Neuronal stem cell (in vitro differentiated cells): ENCODE measurements around the gene ARHGEF28.

Experiments used
- DNase-seq: peaks from one replicate; pipeline ENCODE4 v3.0.0-alpha.2; 2013; ENCODE audit warnings: low spot score
- H2AFZ ChIP-seq: one replicate; pipeline ENCODE4 v1.6.1; 2013; ENCODE audit warnings: mild to moderate bottlenecking, low read length, inconsistent platforms
- H2AK5ac ChIP-seq: 2 replicates; pipeline ENCODE4 v1.6.1; 2013; ENCODE audit warnings: low read depth, mild to moderate bottlenecking, inconsistent platforms, low read length, moderate library complexity, mixed read lengths
- H2BK120ac ChIP-seq: 2 replicates; pipeline ENCODE4 v1.6.1; 2013; ENCODE audit warnings: low read depth, mild to moderate bottlenecking, inconsistent platforms, low read length, moderate library complexity, mixed read lengths
- H2BK12ac ChIP-seq: one replicate; pipeline ENCODE4 v1.6.1; 2013; ENCODE audit warnings: low read length, inconsistent platforms
- H2BK15ac ChIP-seq: 2 replicates; pipeline ENCODE4 v1.6.1; 2013; ENCODE audit warnings: mild to moderate bottlenecking, low read length, inconsistent platforms, mixed read lengths
- H2BK5ac ChIP-seq: one replicate; pipeline ENCODE4 v1.6.1; 2013; ENCODE audit warnings: inconsistent platforms, mild to moderate bottlenecking, low read length, moderate library complexity
- H3K14ac ChIP-seq: one replicate; pipeline ENCODE4 v1.6.1; 2013; ENCODE audit warnings: low read length, inconsistent platforms
- H3K18ac ChIP-seq: 2 replicates; pipeline ENCODE4 v1.6.1; 2013; ENCODE audit warnings: low read length, inconsistent platforms
- H3K23ac ChIP-seq: 2 replicates; pipeline ENCODE4 v1.6.1; 2013; ENCODE audit warnings: low read depth, mild to moderate bottlenecking, mixed read lengths, low read length, inconsistent platforms; ENCODE audit not compliant: poor library complexity
- H3K27ac ChIP-seq: replicated peaks from 3 replicates; pipeline ENCODE4 v1.5.1; 2013; ENCODE audit warnings: low read length, inconsistent platforms
- H3K27me3 ChIP-seq, 3 experiments: 2 replicates each; pipeline ENCODE4 v1.6.1; 2013; ENCODE audit warnings: low read length in 3 of 3, mild to moderate bottlenecking in 2 of 3, inconsistent platforms in 1 of 3, low read depth in 1 of 3, mixed read lengths in 1 of 3, moderate library complexity in 1 of 3; ENCODE audit not compliant: control insufficient read depth in 3 of 3, insufficient read depth in 3 of 3
- H3K36me3 ChIP-seq, 2 donors: replicated peaks in 1 of 2; 2 replicates each; pipeline ENCODE4 v1.6.1; 2013; ENCODE audit warnings: low read length in 2 of 2; ENCODE audit not compliant: control insufficient read depth in 2 of 2, insufficient read depth in 2 of 2
- H3K4ac ChIP-seq: 2 replicates; pipeline ENCODE4 v1.6.1; 2013; ENCODE audit warnings: inconsistent platforms, mild to moderate bottlenecking, low read length, moderate library complexity
- H3K4me1 ChIP-seq, 2 donors: 1 replicate in 1 of 2; 2 replicates in 1 of 2; pipeline ENCODE4 v1.6.1; 2013; ENCODE audit warnings: low read length in 2 of 2, low read depth in 1 of 2; ENCODE audit not compliant: control insufficient read depth in 2 of 2, insufficient read depth in 1 of 2
- H3K4me2 ChIP-seq: one replicate; pipeline ENCODE4 v1.6.1; 2013; ENCODE audit warnings: mild to moderate bottlenecking, low read length, inconsistent platforms; ENCODE audit not compliant: insufficient read depth, poor library complexity, severe bottlenecking
- H3K4me3 ChIP-seq, 2 donors: 2 replicates each; pipeline ENCODE4 v1.5.1; 2013; ENCODE audit warnings: low read length in 2 of 2, mild to moderate bottlenecking in 2 of 2, inconsistent platforms in 1 of 2, moderate library complexity in 1 of 2
- H3K79me1 ChIP-seq: one replicate; pipeline ENCODE4 v1.6.1; 2013; ENCODE audit warnings: low read depth, mild to moderate bottlenecking, inconsistent platforms, low read length, moderate library complexity
- H3K9ac ChIP-seq: one replicate; pipeline ENCODE4 v1.6.1; 2013; ENCODE audit warnings: mild to moderate bottlenecking, low read depth, low read length, inconsistent platforms; ENCODE audit not compliant: poor library complexity
- H3K9me3 ChIP-seq, 2 donors: replicated peaks in 1 of 2; 2 replicates each; pipeline versions ENCODE3 to v1.6.1; 2013; ENCODE audit warnings: low read length in 2 of 2, mild to moderate bottlenecking in 2 of 2, inconsistent platforms in 1 of 2, low read depth in 1 of 2, mixed read lengths in 1 of 2, moderate library complexity in 1 of 2; ENCODE audit not compliant: control insufficient read depth in 2 of 2, insufficient read depth in 1 of 2
- H4K8ac ChIP-seq: one replicate; pipeline ENCODE4 v1.6.1; 2013; ENCODE audit warnings: low read depth, mild to moderate bottlenecking, inconsistent platforms, low read length, moderate library complexity
- H4K91ac ChIP-seq: one replicate; pipeline ENCODE4 v1.6.1; 2013; ENCODE audit warnings: low read length, low read depth, mild to moderate bottlenecking, inconsistent platforms; ENCODE audit not compliant: poor library complexity
- WGBS, 2 donors: extraction: QIAGEN DNeasy Blood & Tissue Kit; methylation state at CpG; one replicate each; pipeline ENCODE4 v1.1.7; 2013; ENCODE audit warnings: missing lambda C conversion rate in 2 of 2, mixed read lengths in 1 of 2; ENCODE audit not compliant: insufficient read length in 2 of 2, insufficient replicate concordance in 1 of 2; ENCODE audit errors: extremely low coverage in 2 of 2; 5-methylcytosine and 5-hydroxymethylcytosine counted together

The ARHGEF28 gene

DNA sequence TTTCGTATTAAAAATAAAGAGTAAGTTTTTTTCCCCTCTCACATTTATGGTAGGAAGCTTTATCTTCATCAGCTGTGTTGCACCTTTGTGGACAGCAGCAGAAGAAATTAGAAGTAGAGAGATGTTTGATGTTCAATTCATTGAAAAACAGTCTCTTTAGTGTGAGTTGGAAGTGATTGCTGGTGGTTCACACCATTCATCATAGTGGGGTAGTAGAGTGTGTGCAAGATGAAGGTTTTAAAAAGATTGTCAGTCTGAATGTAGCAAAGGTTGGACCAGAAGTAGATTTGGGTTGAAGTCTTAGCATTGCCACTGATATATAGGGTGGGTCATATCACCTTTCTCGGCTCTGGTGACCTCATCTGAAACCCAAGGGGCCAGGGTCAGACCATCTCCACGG is 10.4 kb downstream of the ARHGEF28 start:
- H2AFZ ChIP-seq: no peak overlapping the region
- H3K14ac ChIP-seq: no peak overlapping the region
- no peak overlapping the region for H3K4me2 ChIP-seq
- H3K4me3 ChIP-seq: no peak overlapping the region
- no peak overlapping the region for H3K4ac ChIP-seq
- H3K79me1 ChIP-seq: no peaks in the 10 kb centered on the region
- H3K36me3 ChIP-seq: no peaks in the 10 kb centered on the region
- WGBS, 2 donors: 100% methylated on average over 1 of the region's 3 CpGs; no CpG with 5 or more reads in 1 of the 2 donors
- no peak overlapping the region for H3K23ac ChIP-seq
- H2AK5ac ChIP-seq: no peak overlapping the region
- no peak overlapping the region for H3K9ac ChIP-seq
- H4K8ac ChIP-seq: no peak overlapping the region
- H3K27ac ChIP-seq: no peak overlapping the region
- H3K18ac ChIP-seq: no peak overlapping the region
- H2BK15ac ChIP-seq: no peak overlapping the region
- no peak overlapping the region for H2BK12ac ChIP-seq
- H3K27me3 ChIP-seq: peaks cover 0 to 46% (median 0%) of the 10 kb centered on the region in 3 experiments
- no peak overlapping the region for H2BK5ac ChIP-seq
- H3K9me3 ChIP-seq: no peaks in the 10 kb centered on the region
- no peak overlapping the region for H2BK120ac ChIP-seq
- no peak overlapping the region for H4K91ac ChIP-seq
- H3K4me1 ChIP-seq: peaks cover 0 to 2% of the 10 kb centered on the region in 2 donors
- DNase-seq: no peak

DNA sequence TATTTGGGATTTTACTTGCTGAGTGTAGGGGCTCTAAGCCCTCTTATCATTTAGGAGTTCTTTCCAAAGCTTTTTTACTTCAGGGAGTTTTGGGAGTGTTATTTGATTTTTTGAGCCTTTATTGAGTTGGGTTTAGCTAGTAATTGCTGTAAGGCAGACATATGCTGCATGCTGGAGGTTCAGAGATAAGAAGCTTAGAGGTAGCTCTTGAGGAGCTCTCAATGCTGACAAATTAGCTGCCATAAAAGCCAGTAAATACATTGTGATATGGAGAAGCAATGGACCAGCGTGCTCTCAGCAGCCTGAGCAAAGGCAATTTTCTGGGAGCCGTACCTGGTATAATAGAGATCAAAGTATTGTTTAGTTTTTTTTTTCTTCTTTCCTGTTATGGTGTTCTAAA is 11.6 kb downstream of the ARHGEF28 start:
- Histone ChIP-seq H3K36me3 (no peaks in the 10 kb centered on the region), H3K4me1 (peaks cover 0 to 2% of the 10 kb centered on the region in 2 donors), H4K8ac (no peak overlapping the region), H2AK5ac (no peak overlapping the region), H3K4me3 (no peak overlapping the region), H3K9ac (no peak overlapping the region), H2BK120ac (no peak overlapping the region), H3K23ac (no peak overlapping the region), H3K27me3 (peaks cover 0 to 49% (median 0%) of the 10 kb centered on the region in 3 experiments), H3K4me2 (no peak overlapping the region), H3K18ac (no peak overlapping the region), H2BK5ac (no peak overlapping the region), H2AFZ (no peak overlapping the region), H4K91ac (no peak overlapping the region), H2BK12ac (no peak overlapping the region), H3K9me3 (no peaks in the 10 kb centered on the region), H2BK15ac (no peak overlapping the region), H3K79me1 (no peaks in the 10 kb centered on the region), H3K27ac (no peak overlapping the region), H3K4ac (no peak overlapping the region), H3K14ac (no peak overlapping the region)
- DNase-seq: no peak
- WGBS, 2 donors: no CpG with 5 or more reads among the region's 2 CpGs

DNA sequence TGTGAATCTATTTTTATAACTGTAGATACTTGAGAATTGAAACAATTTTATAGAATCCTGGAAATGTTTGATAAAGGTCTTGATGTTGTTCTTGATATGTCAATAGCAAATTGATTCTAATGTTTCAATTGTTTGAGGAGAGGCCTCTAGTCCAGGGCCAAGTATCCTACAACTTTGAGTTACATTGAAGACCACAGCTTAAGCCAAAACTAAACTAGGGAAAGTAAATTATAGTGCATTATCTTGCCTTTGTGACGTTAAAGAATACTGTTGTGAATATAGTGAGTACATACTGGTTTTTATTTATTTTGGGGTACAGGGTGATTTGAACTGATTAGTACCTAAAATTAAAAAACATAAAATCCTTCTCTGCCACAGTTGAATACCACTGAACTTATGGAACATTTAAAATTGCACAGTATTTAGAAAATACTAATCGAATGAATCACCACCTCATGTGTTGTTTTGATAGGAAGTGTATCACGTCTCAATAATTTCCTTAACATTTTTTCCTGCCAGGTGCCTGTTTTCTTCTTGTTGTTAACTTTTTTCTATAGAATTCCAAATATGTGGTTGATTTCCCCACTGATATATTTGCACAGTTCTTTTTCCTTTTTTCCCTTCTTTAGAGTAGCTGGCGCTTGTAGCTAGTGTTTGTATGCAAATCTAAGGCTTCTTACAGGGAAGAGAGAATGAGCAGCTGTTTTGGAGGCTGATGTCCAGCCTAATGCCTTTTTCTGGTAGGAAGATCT is 12.5 kb downstream of the ARHGEF28 start:
- H3K4ac ChIP-seq: no peak overlapping the region

DNA sequence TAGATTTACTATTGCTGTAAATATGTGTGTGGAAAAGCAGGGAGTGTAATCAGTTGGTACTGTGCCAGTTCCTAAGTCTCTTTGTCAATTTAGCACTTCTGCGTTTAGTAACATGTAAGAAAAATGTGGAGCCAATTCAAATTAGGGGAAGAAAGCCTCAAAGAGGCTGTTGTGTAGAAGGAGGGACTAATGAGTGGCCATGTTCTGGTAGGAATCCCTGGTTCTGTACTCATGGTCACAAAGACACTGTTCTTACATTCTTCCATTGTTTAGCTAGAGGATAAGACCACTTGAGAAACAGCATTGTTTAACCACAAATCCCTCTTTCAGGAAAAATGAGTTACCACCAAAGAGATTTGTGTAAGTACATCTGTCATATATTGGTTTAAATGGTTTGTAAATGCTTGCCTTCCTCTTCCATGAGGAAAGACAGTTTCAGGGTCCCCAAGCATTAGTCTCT is 14.9 kb downstream of the ARHGEF28 start:
- no peak overlapping the region for H2BK12ac ChIP-seq
- H3K9me3 ChIP-seq: no peaks in the 10 kb centered on the region
- H2BK120ac ChIP-seq: no peak overlapping the region
- no peak overlapping the region for H3K9ac ChIP-seq
- no peak for DNase-seq
- H2AFZ ChIP-seq: no peak overlapping the region
- no peaks in the 10 kb centered on the region for H3K79me1 ChIP-seq
- no peak overlapping the region for H4K91ac ChIP-seq
- no CpG with 5 or more reads among the region's 1 CpG for WGBS, 2 donors
- H2BK15ac ChIP-seq: no peak overlapping the region
- no peak overlapping the region for H3K27ac ChIP-seq
- peaks cover 0 to 2% of the 10 kb centered on the region in 2 donors for H3K4me1 ChIP-seq
- no peak overlapping the region for H3K14ac ChIP-seq
- no peak overlapping the region for H3K4me2 ChIP-seq
- H2BK5ac ChIP-seq: no peak overlapping the region
- peaks cover 0 to 40% (median 0%) of the 10 kb centered on the region in 3 experiments for H3K27me3 ChIP-seq
- H3K4ac ChIP-seq: no peak overlapping the region
- H3K36me3 ChIP-seq: no peaks in the 10 kb centered on the region
- no peak overlapping the region for H3K18ac ChIP-seq
- H4K8ac ChIP-seq: no peak overlapping the region
- no peak overlapping the region for H2AK5ac ChIP-seq
- no peak overlapping the region for H3K23ac ChIP-seq
- H3K4me3 ChIP-seq: no peak overlapping the region

More for the DNA sequence above, 12.5 kb downstream of the ARHGEF28 start:
- Histone ChIP-seq H3K36me3 (no peaks in the 10 kb centered on the region), H3K27me3 (peaks cover 0 to 43% (median 0%) of the 10 kb centered on the region in 3 experiments), H3K4me2 (no peak overlapping the region), H2AK5ac (no peak overlapping the region), H2BK15ac (no peak overlapping the region), H3K9ac (no peak overlapping the region), H3K18ac (no peak overlapping the region), H3K4me3 (no peak overlapping the region), H2BK5ac (no peak overlapping the region), H3K9me3 (no peaks in the 10 kb centered on the region), H4K8ac (no peak overlapping the region), H2BK120ac (no peak overlapping the region), H3K14ac (no peak overlapping the region), H3K79me1 (no peaks in the 10 kb centered on the region), H3K23ac (no peak overlapping the region), H3K27ac (no peak overlapping the region), H4K91ac (no peak overlapping the region), H2AFZ (no peak overlapping the region), H2BK12ac (no peak overlapping the region), H3K4me1 (peaks cover 0 to 2% of the 10 kb centered on the region in 2 donors)
- no CpG with 5 or more reads among the region's 4 CpGs for WGBS, 2 donors
- DNase-seq: no peak
